Right lobe of liver (tissue), 6 donors: Measurements from ENCODE around the gene SLC22A16. TPM values are rescaled to one million over a fixed set of nuclear protein-coding genes. Genes with fewer than 3 reads are reported as not detected.

Source experiments
- ATAC-seq, 4 donors: fragments of 200-7000 bp; cut with Tn5 transposase; one replicate each; pipeline ENCODE4 v1.9.1; 2020; ENCODE audit warnings: mild to moderate bottlenecking in 4 of 4, moderate library complexity in 4 of 4
- DNase-seq, 3 donors: peaks; one replicate each; pipeline ENCODE4 v3.0.0-alpha.2; 2020
- H3K27ac ChIP-seq, 3 donors: fragments of 200-600 bp; one replicate each; pipeline ENCODE4 v1.8.0; 2022
- H3K27me3 ChIP-seq, 2 donors: fragments of 200-600 bp; one replicate each; pipeline ENCODE4 v1.8.0; 2022
- H3K36me3 ChIP-seq, 4 donors: fragments of 200-600 bp; sonication (generic) in 1 of 4; one replicate each; pipeline versions ENCODE4 v1.5.1 to v1.8.0; 2017 to 2022; ENCODE audit warnings: control low read depth in 1 of 4
- H3K4me1 ChIP-seq, 4 donors: fragments of 200-600 bp; sonication (generic) in 1 of 4; one replicate each; pipeline versions ENCODE4 v1.5.1 to v1.8.0; 2017 to 2022; ENCODE audit warnings: control low read depth in 1 of 4
- H3K4me3 ChIP-seq, 3 donors: fragments of 200-600 bp; one replicate each; pipeline ENCODE4 v1.8.0; 2022
- H3K9me3 ChIP-seq, 4 donors: fragments of 200-600 bp; sonication (generic) in 1 of 4; one replicate each; pipeline versions ENCODE4 v1.5.1 to v1.8.0; 2017 to 2022; ENCODE audit warnings: control low read depth in 1 of 4
- CTCF ChIP-seq, 4 donors: fragments of 200-600 bp in 3 of 4; fragments of 450-650 bp in 1 of 4; IDR thresholded peaks; one replicate each; pipeline versions ENCODE4 v1.5.1 to v1.8.0; 2016 to 2022; ENCODE audit warnings: antibody characterized with exemption in 4 of 4, mild to moderate bottlenecking in 2 of 4
- POLR2A ChIP-seq: fragments of 450-650 bp; IDR thresholded peaks from one replicate; pipeline ENCODE4 v1.6.1; 2017; ENCODE audit warnings: antibody characterized with exemption, mild to moderate bottlenecking
- WGBS: methylation state at CpG from one replicate; pipeline ENCODE4 v1.1.6; 2018; ENCODE audit warnings: low coverage, low lambda C conversion rate; ENCODE audit not compliant: insufficient coverage; ENCODE audit errors: missing lambda C conversion rate; 5-methylcytosine and 5-hydroxymethylcytosine counted together
- intact Hi-C, 2 donors: fragments of 100-400 bp; cut with DNase I; formaldehyde crosslinking; loops; one replicate each; pipeline versions ENCODE4 v1.11.2 to v1.14.1; 2022
- total RNA-seq, 6 experiments: library from RNA; depleted of rRNA in 2 of 6; stranded (reverse); fragments of >200 nt in 2 of 6; fragmentation: NEBNext Ultra II Directional in 3 of 6; extraction: Animal tissue kit (Norgen Biotek cat#: 25700) in 3 of 6; gene quantifications; one replicate each; pipeline versions ENCODE4 v1.1.0 to v1.2.4, GENCODE V29; 2016 to 2023
- donor health status: DM: no; HTN: yes; CAD: no.
- donor health status: DM: no; HTN: no; CAD: no.
- donor health status: DM: no; HTN: no; CAD: no.
- donor health status: DM: no; HTN: yes; CAD: no.
- donor health status: DM: no; HTN: yes; CAD: no.

SLC22A16 gene
- total RNA-seq, 6 experiments from 2014 or later: 0.11 to 0.44 (median 0.31) TPM; not detected in 3

GRCh38 chr6:110378552-110378951, 97.9 kb downstream of the SLC22A16 start:
- intact Hi-C loops: no loop called here
- H3K9me3 ChIP-seq: no peaks in the 10 kb centered on the region
- no peaks in the 10 kb centered on the region for H3K36me3 ChIP-seq
- no peak overlapping the region for H3K4me3 ChIP-seq
- DNase-seq (no peak), ATAC-seq (no peak)
- H3K27ac ChIP-seq: no peak overlapping the region
- no peak for TF ChIP-seq CTCF (IDR thresholded peaks at IDR 0.05)
- TF ChIP-seq POLR2A: no peak
- H3K27me3 ChIP-seq: no peaks in the 10 kb centered on the region
- 70% methylated on average over 2 of the region's 9 CpGs for WGBS
- H3K4me1 ChIP-seq: no peaks in the 10 kb centered on the region

Other genes starting within 250 kb of the SLC22A16 start
- gene METTL24, start 118.3 kb downstream of the SLC22A16 start, total RNA-seq: 1 to 10 TPM in 2 of 6 experiments, under 1 TPM in 4; 0.37 to 1.0 (median 0.57) TPM
- gene DDO, start 61.0 kb downstream of the SLC22A16 start, total RNA-seq: 1 to 10 TPM; 4.6 to 9.4 (median 6.4) TPM